HG03565 (cell line): ENCODE measurements around the gene BCAS3.

Experiments used
- ATAC-seq: cut with Tn5 transposase; IDR thresholded peaks from one replicate; pipeline ENCODE4 v1.9.1; 2021; ENCODE audit warnings: mild to moderate bottlenecking, moderate library complexity; ENCODE audit not compliant: unreplicated experiment

BCAS3 gene

GRCh38 chr17:61053469-61053868 is 375.8 kb downstream of the BCAS3 start:
- no peak for ATAC-seq

DNA sequence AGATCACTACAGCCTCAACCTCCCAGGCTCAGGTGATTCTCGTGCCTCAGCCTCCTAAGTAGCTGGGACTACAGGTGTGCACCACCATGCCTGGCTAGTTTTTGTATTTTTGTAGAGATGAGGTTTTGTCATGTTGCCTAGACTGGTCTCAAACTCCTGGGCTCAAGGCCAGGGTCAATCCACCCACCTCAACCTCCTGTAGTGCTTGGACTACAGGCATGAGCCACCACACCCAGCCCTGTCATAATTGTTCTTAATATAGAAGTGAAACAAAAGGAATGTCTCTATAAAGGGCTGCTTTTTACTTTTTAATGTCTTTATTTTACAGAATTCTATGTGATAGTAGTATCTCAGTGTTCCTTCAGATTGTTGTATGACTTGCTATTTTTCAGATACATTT is 376.8 kb downstream of the BCAS3 start:
- no peak for ATAC-seq

DNA sequence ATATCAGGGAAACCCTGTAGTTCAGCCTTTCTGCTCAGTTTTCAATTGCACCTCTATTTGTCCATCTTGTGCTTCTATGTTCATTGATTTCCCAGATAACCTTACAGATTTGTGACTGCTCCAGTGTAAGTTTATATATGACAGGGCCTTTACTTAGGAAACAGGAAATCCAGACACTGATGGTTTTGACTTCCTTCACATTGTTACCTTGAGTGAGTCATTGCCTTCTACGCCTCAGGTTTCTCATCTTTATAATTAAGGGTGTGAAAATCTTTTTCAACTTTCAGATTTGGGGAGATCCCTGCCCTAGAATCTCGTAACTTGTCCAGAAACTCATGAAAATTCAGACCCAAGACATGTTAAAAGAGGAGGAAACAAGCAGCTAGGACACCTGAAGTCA is 379.6 kb downstream of the BCAS3 start:
- ATAC-seq, result no peak

DNA sequence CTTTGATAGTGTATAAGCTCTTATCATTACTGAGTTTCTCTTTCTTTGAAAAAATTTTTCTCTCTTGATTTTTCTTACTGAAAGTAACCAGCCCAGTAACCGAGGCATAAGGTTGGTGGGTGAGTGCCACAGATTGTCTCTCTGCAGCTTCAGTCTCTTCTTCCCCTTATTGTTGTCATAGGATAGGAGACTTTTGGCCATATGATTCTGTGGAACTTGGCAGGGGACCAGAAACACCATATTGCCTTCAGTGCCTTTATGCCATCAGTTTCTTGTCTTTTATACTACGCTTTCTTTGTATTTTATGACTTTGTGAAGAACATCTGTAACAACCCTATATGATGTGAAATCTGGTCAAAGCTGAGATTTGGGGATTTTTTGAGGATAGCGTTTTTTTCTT is 380.4 kb downstream of the BCAS3 start:
- no peak for ATAC-seq

DNA sequence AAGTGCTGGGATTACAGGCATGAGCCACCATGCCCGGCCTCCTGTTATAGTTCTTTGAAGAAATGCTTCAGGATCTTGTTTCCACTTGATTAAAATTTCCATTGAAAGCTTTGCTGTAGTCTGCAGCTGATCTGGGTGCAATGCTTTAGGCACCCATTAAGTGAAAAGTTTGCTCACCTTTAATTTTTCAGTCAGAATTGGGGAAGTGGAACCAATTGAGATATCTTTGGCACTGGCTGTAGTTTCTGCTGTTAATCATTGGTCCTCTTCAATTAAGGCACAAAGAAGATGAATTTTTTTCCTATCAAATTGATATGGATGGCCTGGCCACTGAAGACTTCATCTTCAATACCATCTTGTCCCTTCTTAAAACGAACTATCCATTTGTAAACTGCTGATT is 385.9 kb downstream of the BCAS3 start:
- ATAC-seq, result no peak

DNA sequence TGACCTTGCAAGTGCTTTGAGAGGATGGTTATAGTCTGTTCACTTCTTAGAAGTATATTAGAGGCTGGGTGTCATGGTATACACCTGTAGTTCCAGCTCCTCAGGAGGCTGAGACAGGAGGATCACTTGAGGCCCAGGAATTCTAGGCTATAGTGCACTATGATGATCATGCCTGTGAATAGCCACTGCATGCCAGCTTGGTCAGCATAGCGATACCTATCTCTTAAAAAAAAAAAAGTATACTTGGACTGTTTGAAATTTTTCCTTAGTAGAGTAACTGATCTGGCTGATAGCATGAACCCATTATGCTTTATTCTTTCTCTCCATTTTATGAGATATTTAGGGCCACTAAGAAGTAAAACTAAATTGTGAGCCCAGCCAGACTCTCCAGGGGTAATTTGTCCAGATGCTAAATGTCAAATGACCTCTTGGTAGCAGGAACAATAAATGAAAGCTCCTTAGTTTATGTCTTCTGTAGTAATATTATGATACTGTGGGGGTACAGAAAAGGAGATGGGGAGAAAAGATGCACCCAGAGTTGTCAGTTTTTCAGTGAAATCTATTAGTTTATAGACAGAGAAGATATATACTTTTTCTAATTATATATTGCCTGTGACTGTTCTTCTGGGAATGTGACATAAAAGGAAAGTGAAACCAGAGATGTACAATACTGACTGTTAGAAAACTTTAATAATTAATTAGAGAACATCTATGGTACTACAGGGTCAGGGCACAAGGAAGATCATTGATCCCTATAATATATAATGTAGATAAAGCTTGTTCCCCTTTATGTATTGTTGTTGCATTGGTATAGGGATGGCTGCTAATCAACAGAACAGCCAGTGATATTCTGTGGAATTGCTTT is 386.7 kb downstream of the BCAS3 start:
- no peak for ATAC-seq

DNA sequence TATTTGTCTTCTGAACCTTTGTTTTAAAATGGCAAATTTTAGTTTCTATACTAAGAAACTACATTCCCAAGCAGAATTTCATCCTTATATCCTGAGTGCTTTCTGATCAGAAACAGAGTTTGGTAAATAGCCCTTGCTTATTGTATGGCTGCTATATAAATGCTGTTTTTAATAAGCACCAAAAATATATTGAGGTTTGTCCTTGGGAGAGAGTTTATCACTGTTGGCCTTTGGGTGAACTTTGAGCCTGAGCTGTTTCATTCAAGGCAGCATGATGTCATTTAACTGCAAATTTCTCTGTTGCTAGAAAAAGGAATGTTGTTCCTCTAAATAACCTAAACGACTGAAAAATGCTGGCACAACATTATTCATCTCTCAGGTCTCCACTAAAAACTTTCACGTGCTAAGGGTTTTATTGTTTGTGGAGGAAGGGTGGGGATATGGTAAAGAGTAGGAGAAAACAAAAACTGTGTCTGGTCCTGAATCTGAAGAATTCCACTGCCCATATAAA is 387.7 kb downstream of the BCAS3 start:
- ATAC-seq, result no peak

DNA sequence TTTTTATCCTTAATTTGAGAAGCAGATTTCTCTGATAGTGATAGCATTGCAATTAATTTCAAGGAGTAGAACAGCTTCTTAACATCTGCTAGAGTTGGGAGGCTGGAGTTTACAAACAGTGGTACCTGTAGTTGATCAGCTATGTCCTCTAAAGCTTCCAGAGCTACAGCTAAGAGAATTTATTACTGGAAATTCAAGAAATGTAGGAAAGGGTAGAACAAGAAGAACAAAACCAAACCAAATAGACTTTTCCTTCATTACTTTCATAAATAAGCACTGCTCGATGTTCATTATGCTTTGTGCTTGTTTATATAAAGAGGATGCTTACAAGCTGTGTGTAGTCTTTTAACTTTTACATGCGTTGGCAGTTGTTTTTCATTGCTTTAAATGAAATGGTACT is 388.4 kb downstream of the BCAS3 start:
- ATAC-seq, result no peak

DNA sequence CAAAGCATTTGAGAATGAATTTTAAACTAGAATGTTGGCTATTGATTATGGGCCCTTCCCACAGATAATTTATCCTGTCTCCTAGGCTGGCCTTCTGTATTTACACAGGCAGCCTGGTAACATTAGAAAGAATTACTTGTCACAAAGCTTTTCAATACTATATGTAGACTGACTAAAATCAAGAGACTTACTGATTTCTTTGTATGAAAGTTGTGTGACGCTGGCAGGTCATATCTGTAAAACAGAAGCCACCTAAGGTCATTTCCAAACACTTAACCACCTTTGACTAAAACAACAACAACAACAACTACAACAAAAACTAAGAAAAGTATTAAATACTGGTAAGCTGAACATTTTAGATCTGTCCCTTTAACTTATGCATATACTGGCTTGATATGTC is 393.0 kb downstream of the BCAS3 start:
- no peak for ATAC-seq

GRCh38 chr17:61072648-61073047 is 395.0 kb downstream of the BCAS3 start:
- no peak for ATAC-seq

- ATAC-seq, result no peak
Measured at GRCh38 chr17:61073131-61073530, 395.5 kb downstream of the BCAS3 start.

DNA sequence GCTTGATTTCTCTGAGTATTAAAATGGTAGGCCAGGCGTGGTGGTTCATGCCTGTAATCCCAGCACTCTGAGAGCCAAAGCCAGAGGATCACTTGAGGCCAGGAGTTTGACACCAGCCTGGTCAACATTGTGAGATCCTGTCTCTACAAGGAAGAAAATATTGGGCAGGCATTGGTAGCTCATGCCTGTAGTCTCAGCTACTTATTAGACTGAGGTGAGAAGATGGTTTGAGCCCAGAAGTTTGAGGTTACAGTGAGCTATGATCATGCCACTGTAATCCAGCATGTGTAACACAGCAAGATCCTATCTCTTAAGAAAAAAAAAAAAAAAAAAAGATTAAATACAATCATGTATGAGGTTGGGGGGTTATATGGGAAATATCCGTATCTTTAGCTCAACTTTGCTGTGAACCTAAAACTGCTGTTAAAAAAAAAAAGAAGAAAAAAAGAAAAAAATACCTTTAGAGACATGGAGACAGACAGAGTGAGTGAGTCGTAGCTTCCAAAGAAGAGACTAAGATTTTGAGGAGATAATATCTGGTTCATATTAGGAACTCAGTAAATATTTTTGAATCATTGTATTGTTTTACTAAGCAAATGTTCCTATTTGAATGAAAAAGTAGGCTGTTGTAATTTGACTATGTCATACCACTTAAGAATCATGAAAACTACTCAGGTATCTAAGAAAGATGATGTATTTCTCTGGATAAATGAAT is 396.3 kb downstream of the BCAS3 start:
- ATAC-seq, result no peak

DNA sequence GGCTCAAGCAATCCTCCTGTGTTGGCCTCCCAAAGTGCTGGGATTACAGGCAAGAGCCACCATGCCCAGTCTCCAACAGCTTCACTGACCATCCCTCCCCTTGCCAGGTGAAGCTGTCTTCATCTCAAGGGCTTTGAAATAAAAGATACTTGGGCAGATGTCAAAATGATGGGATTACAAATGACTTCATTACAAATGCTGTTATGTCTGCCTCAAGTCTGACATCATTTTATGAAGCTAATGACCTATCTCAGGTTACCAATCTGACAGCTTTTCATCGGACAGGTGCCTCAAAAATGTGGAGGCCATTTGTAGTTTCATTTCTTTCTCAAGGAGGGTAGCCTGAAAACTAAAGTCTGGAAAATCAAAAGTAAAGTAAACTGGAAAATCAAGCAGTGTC is 398.3 kb downstream of the BCAS3 start:
- no peak for ATAC-seq

GRCh38 chr17:61076621-61077031 is 399.0 kb downstream of the BCAS3 start:
- no peak for ATAC-seq

DNA sequence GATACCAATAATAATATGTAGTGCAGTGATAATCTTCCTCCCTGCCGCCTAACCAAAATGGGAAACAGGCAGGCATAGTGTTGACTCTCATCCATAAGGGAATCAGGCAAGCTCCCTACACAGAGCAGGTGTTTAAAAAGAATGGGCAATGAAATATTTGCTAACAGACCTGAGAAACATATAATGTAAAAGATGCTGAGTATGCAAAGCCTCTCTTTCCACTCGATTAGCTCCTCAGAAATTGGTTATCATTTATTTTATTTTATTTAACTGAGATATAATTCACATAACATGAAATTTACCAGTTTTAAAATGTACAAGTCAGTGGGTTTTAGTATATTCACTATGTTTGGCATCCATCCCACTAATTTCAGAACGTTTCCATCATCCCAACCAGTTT is 404.3 kb downstream of the BCAS3 start:
- no peak for ATAC-seq

- ATAC-seq, result no peak
Measured at GRCh38 chr17:61084260-61084659, 406.6 kb downstream of the BCAS3 start.

DNA sequence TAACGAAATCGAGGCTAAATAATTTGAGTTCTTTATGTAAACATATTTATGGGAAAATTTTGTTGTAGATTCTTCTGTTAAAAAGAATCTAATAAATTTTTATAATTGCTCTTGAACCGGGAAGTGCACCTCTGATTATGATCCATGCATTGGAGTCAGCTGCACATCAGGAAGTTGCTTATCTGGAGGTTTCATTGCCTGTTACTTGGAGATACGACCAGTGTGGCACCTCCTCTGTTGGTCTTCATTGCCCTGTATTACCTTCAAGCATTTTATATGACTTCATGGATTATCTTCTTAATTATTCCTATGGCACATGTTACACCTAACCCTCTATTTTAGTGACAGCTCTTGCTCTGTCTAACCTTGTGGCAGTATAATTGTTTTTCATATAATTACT is 409.4 kb downstream of the BCAS3 start:
- ATAC-seq, result no peak

GRCh38 chr17:61088556-61088955 is 410.9 kb downstream of the BCAS3 start:
- no peak for ATAC-seq

GRCh38 chr17:61091096-61091495 is 413.4 kb downstream of the BCAS3 start:
- no peak for ATAC-seq

DNA sequence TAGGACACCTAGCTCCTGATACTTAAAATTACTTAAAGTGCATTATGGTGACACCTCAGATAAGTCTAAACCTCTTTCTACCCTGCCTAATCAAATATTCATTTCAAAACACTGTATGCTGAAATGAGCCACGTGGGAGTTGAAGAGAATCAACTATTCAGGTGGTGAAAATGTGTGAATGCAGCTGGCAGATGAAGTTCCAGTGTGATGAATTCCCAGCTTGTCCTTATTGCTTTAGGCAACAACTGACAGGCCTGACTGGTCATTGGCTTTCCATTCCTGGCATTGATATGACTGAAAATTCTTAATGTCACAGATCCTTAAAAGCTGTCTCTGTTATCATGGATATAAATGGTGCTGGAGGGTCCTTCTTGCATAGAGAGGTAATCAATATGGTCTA is 420.1 kb downstream of the BCAS3 start:
- no peak for ATAC-seq

- ATAC-seq, result no peak
Measured at GRCh38 chr17:61106354-61106753, 428.7 kb downstream of the BCAS3 start.

GRCh38 chr17:61116577-61116976 is 438.9 kb downstream of the BCAS3 start:
- no peak for ATAC-seq
